ENCODE measurements around the gene EIF4EBP2. TPM values are rescaled to one million over a fixed set of nuclear protein-coding genes. Genes with fewer than 3 reads are reported as not detected.

The EIF4EBP2 gene
- total and polyA plus RNA-seq, 2 donors (not counting 3 experiments of a cell fraction or from before 2014, with no cell fraction given), result 18.2 to 47.0 TPM

DNA sequence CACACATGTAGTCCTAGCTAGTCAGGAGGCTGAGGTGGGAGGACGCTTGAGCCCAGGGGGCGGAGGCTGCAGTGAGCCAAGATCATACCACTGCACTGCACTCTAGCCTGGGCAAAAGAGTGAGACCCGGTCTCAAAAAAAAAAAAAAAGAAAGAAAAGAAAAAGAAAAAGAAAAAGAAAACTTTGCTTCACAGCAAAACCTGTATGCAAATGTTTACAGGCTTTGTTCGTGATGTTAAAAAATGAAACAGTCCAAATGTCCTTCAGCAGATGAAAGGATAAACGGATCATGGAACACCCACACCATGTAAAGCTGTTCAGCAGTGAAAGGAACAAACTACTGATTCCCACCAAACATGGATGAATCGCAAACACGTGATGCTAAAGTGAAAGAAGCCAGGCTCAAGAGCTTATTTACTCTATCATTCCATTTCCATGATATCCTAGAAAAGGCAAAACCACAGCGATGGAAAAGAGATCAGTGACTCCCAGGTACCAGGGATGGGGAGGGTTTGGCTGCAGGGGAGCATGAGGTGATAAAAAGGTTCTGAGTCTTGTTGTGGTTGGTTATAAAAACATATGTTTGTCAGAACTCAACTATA is 36.6 kb upstream of the EIF4EBP2 start:
- no peak for FAIRE-seq

DNA sequence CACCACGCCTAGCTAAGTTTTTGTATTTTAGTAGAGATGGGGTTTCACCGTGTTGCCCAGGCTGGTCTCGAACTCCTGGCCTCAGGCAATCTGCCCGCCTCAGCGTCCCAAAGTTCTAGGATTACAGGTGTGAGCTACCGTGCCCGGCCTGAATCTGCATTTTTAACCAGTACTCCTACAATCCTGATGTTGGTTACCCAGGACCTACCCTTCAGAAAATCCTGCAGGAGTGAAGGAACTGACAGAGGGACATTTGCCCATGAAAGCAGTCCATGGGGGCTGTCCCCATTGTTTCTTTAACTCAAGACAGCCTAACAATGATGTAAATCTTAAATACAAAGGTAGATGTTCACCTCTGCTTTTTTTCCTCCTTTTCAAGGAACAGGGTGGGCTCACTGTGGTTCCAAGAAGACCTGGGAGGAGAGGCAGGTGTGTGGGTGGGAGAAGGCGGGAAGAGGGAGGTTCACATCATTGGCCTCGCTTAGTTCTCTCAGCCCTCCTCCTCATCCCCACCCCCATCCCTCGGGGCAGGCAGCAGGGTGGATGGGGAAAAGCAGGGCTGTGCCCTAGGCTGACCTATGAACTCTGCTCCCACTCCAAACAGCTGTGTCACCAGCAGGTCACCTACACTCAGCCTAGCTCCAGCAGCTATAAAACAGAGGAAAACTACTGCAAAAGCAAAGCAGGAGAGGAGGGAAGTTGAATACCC is 35.0 kb upstream of the EIF4EBP2 start:
- no peak overlapping the region for H3K4me2 ChIP-seq (ENCODE audit: insufficient read depth, low read length)
- H3K4me1 ChIP-seq (ENCODE audit: control insufficient read depth, extremely low read depth, insufficient read depth, low read length), result no peaks in the 10 kb centered on the region
- H3K27me3 ChIP-seq (ENCODE audit: control insufficient read depth in 2 of 2, insufficient read depth in 2 of 2, low read length in 2 of 2), result no peaks in the 10 kb centered on the region
- DNase-seq (ENCODE audit: low read depth, low spot score) (no peak), FAIRE-seq (no peak)
- dilution Hi-C loops (cut with MboI; ENCODE audit: extremely low pct_ligation_motif_present, low sequenced_read_pairs) (no loop called here), intact Hi-C loops (cut with micrococcal nuclease) (loop anchor here (10.0 kb wide), 1 partner anchor 414 kb away; no protein-coding TSS in a partner anchor)
- H3K9me3 ChIP-seq (replicated peaks; ENCODE audit: control insufficient read depth, insufficient read depth, low read length), result no peaks in the 10 kb centered on the region
- TF ChIP-seq POLR2AphosphoS5 (IDR thresholded peaks at IDR 0.05; ENCODE audit: insufficient read depth, low read depth, low read length) (no peak), GATA2 (IDR thresholded peaks at IDR 0.05; ENCODE audit: insufficient read depth, insufficient read length, low read depth, low read length) (no peak), JUN (IDR thresholded peaks at IDR 0.05; ENCODE audit: borderline replicate concordance, insufficient read depth, insufficient read length, low read depth) (no peak), MYC (IDR thresholded peaks at IDR 0.05; ENCODE audit: low read depth, low read length) (no peak), POLR2A (IDR thresholded peaks at IDR 0.05; ENCODE audit: low read depth, low read length) (no peak), EZH2 (IDR thresholded peaks at IDR 0.05; ENCODE audit: borderline replicate concordance, low read depth, low read length, severe bottlenecking) (no peak)
- TF ChIP-seq, protein P1, sequence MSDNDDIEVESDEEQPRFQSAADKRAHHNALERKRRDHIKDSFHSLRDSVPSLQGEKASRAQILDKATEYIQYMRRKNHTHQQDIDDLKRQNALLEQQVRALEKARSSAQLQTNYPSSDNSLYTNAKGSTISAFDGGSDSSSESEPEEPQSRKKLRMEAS (IDR thresholded peaks at IDR 0.05; ENCODE audit: insufficient read depth, insufficient read length), result no peak
- ChIA-PET POLR2A (no interaction called here), CTCF (interaction anchor here (12.8 kb wide), 1 partner anchor 147 kb away, joined by 498 read pairs; no protein-coding TSS in a partner anchor)
- no peak overlapping the region for H2AFZ ChIP-seq (ENCODE audit: low read depth, low read length)
- H3K9me1 ChIP-seq (replicated peaks; ENCODE audit: control insufficient read depth, extremely low read depth, insufficient read depth, low read length), result no peaks in the 10 kb centered on the region
- H3K79me2 ChIP-seq (ENCODE audit: control insufficient read depth, insufficient read depth, low read length), result no peaks in the 10 kb centered on the region
- H3K9ac ChIP-seq (replicated peaks; ENCODE audit: extremely low read depth, insufficient read depth, low read length), result no peak overlapping the region
- no peak overlapping the region for H3K27ac ChIP-seq (ENCODE audit: insufficient read depth, low read depth, low read length)
- BruUV-seq (replicated peaks), result no TSS peak
- H3K4me3 ChIP-seq (replicated peaks in 1 of 3; ENCODE audit: insufficient read depth in 1 of 3, low read depth in 1 of 3, low read length in 3 of 3), result no peak overlapping the region
- peaks cover 0 to 2% of the 10 kb centered on the region in 2 experiments for H3K36me3 ChIP-seq (ENCODE audit: control insufficient read depth in 2 of 2, extremely low read depth in 1 of 2, insufficient read depth in 2 of 2, low read length in 2 of 2)
- no peaks in the 10 kb centered on the region for H4K20me1 ChIP-seq (replicated peaks; ENCODE audit: control insufficient read depth, extremely low read depth, insufficient read depth, low read length)

More for the DNA sequence above, 36.6 kb upstream of the EIF4EBP2 start:
- H3K4me2 ChIP-seq (ENCODE audit: insufficient read depth, low read length), result no peak overlapping the region
- H3K4me1 ChIP-seq (ENCODE audit: control insufficient read depth, extremely low read depth, insufficient read depth, low read length), result no peaks in the 10 kb centered on the region
- H3K79me2 ChIP-seq (ENCODE audit: control insufficient read depth, insufficient read depth, low read length), result no peaks in the 10 kb centered on the region
- ChIA-PET CTCF (interaction anchor here (1.2 to 12.8 kb wide), 3 partner anchors 9 to 146 kb away, joined by 3 to 498 read pairs (median 55); no protein-coding TSS in a partner anchor), POLR2A (interaction anchor here (0.6 kb wide), 1 partner anchor 22 kb away, joined by 3 read pairs; no protein-coding TSS in a partner anchor)
- no peaks in the 10 kb centered on the region for H3K27me3 ChIP-seq (ENCODE audit: control insufficient read depth in 2 of 2, insufficient read depth in 2 of 2, low read length in 2 of 2)
- no peak for DNase-seq (ENCODE audit: low read depth, low spot score)
- no peak overlapping the region for H3K4me3 ChIP-seq (replicated peaks in 1 of 3; ENCODE audit: insufficient read depth in 1 of 3, low read depth in 1 of 3, low read length in 3 of 3)
- BruUV-seq (replicated peaks), result no TSS peak
- no peaks in the 10 kb centered on the region for H3K9me1 ChIP-seq (replicated peaks; ENCODE audit: control insufficient read depth, extremely low read depth, insufficient read depth, low read length)
- H2AFZ ChIP-seq (ENCODE audit: low read depth, low read length), result no peak overlapping the region
- peaks cover 0 to 2% of the 10 kb centered on the region in 2 experiments for H3K36me3 ChIP-seq (ENCODE audit: control insufficient read depth in 2 of 2, extremely low read depth in 1 of 2, insufficient read depth in 2 of 2, low read length in 2 of 2)
- no peak for TF ChIP-seq POLR2AphosphoS5 (IDR thresholded peaks at IDR 0.05; ENCODE audit: insufficient read depth, low read depth, low read length)
- dilution Hi-C loops (cut with MboI; ENCODE audit: extremely low pct_ligation_motif_present, low sequenced_read_pairs), result no loop called here
- H4K20me1 ChIP-seq (replicated peaks; ENCODE audit: control insufficient read depth, extremely low read depth, insufficient read depth, low read length), result no peaks in the 10 kb centered on the region
- H3K9ac ChIP-seq (replicated peaks; ENCODE audit: extremely low read depth, insufficient read depth, low read length), result no peak overlapping the region
- no peak overlapping the region for H3K27ac ChIP-seq (ENCODE audit: insufficient read depth, low read depth, low read length)
- H3K9me3 ChIP-seq (replicated peaks; ENCODE audit: control insufficient read depth, insufficient read depth, low read length), result no peaks in the 10 kb centered on the region
- intact Hi-C loops (cut with micrococcal nuclease), result loop anchor here (10.0 kb wide), 1 partner anchor 412 kb away; no protein-coding TSS in a partner anchor

All from endothelial cell of umbilical vein (primary cell).